ENCODE data around the gene PGGHG. TPM values are rescaled to one million over a fixed set of nuclear protein-coding genes. Genes with fewer than 3 reads are reported as not detected.

The PGGHG gene
- total RNA-seq, 2 donors from 2014 or later: 248 to 484 TPM

DNA sequence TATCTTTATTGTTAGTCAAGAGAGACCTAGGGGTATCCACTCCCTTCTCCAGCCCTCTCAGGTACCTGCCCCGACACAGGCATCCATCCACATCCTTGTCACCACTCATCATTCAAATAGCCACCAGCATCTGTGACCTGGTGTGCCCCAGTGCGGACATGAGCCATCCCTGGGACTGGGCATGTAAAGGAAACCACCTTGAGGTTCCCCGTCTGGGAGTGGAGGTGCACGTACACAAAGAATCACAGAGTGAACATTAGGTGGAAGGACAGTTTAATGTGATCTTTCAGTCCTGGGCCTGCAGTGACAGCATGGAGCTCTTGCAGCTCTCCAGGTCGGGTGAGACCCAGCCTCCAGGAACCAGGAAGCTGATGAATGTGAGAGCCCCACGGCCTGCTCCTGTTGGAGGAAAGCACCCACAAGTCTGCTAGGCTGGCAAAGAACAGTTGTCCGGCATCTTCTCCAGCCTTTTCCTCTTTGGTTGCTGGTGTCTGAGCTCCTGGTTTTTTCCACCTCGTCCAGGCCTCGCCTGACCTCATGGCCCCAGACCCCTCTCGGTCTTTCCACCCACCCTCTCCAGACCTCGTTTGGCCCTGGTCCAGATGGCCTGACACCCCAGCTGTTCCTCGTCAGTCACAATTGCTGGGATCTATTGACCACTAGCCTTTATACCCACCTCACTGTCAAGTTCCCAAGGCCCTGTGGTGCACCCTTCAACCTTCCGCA lies 35.6 kb upstream of the PGGHG start:
- Histone ChIP-seq H3K9me3 (no peaks in the 10 kb centered on the region), H3K27me3 (no peaks in the 10 kb centered on the region), H3K36me3 (replicated peaks in 1 of 2; ENCODE audit: insufficient read depth in 1 of 2, low read depth in 2 of 2) (peaks cover 0 to 21% of the 10 kb centered on the region in 2 donors), H3K4me1 (no peaks in the 10 kb centered on the region), H3K4me3 (no peak overlapping the region), H3K27ac (no peak overlapping the region)
- DNase-seq (no peak), ATAC-seq (no peak)
- WGBS, 2 donors: 79% methylated on average over 13 of the region's 13 CpGs
- TF ChIP-seq, protein P1, sequence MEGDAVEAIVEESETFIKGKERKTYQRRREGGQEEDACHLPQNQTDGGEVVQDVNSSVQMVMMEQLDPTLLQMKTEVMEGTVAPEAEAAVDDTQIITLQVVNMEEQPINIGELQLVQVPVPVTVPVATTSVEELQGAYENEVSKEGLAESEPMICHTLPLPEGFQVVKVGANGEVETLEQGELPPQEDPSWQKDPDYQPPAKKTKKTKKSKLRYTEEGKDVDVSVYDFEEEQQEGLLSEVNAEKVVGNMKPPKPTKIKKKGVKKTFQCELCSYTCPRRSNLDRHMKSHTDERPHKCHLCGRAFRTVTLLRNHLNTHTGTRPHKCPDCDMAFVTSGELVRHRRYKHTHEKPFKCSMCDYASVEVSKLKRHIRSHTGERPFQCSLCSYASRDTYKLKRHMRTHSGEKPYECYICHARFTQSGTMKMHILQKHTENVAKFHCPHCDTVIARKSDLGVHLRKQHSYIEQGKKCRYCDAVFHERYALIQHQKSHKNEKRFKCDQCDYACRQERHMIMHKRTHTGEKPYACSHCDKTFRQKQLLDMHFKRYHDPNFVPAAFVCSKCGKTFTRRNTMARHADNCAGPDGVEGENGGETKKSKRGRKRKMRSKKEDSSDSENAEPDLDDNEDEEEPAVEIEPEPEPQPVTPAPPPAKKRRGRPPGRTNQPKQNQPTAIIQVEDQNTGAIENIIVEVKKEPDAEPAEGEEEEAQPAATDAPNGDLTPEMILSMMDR (IDR thresholded peaks at IDR 0.05): no peak
- TF ChIP-seq POLR2A (IDR thresholded peaks at IDR 0.05): no peak
- intact Hi-C loops (cut with DNase I): no loop called here

DNA sequence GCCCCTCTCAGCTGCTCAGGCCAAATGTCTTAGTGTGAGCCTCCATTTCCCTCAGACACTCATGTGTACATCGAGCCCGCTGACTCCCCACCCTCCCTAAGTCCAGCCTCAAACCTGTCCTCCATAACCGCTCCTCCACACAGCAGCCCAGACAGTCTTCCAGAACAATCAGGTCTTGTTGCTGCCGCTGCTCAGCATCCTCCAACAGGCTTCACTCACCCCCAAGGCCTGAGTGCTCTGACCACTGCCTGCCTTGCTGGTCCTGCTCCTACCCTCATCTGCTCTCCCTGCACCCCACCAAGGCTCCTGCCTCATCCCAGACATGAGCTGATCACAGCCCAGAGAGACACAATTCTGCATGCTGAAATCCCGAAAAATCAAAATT lies 35.0 kb upstream of the PGGHG start:
- H3K36me3 ChIP-seq (replicated peaks in 1 of 2; ENCODE audit: insufficient read depth in 1 of 2, low read depth in 2 of 2): peaks cover 0 to 17% of the 10 kb centered on the region in 2 donors
- no peak for TF ChIP-seq POLR2A (IDR thresholded peaks at IDR 0.05)
- TF ChIP-seq, protein P1 (IDR thresholded peaks at IDR 0.05): no peak
- WGBS, 2 donors: 83 to 86% methylated on average over 5 of the region's 5 CpGs
- no peak overlapping the region for H3K4me3 ChIP-seq
- no peaks in the 10 kb centered on the region for H3K4me1 ChIP-seq
- H3K9me3 ChIP-seq: no peaks in the 10 kb centered on the region
- H3K27me3 ChIP-seq: no peaks in the 10 kb centered on the region
- no peak overlapping the region for H3K27ac ChIP-seq
- DNase-seq (no peak), ATAC-seq (no peak)
- intact Hi-C loops (cut with DNase I): no loop called here

DNA sequence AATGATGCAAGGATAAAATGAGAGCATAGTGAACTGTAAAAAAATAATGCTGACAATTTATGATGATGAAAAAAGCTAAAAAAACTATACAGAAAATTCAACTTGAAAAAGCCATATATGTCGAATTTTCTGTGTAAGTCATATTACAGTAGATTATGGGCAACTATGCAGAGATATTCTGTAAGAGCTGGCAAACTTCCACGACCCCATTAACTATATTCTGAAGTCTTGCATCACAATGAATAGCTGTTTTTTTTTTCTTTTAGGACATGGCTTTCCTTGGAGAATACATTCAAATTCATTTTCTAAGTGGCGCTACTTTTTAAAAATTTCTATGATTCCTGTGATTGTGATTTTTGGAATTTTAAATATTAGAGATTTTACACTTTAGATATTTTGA lies 33.8 kb upstream of the PGGHG start:
- Histone ChIP-seq H3K4me1 (no peaks in the 10 kb centered on the region), H3K27me3 (no peaks in the 10 kb centered on the region), H3K36me3 (replicated peaks in 1 of 2; ENCODE audit: insufficient read depth in 1 of 2, low read depth in 2 of 2) (peaks cover 0 to 12% of the 10 kb centered on the region in 2 donors), H3K4me3 (no peak overlapping the region), H3K9me3 (no peaks in the 10 kb centered on the region), H3K27ac (no peak overlapping the region)
- ATAC-seq (no peak), DNase-seq (no peak)
- intact Hi-C loops (cut with DNase I): no loop called here
- TF ChIP-seq, protein P1 (IDR thresholded peaks at IDR 0.05): no peak
- TF ChIP-seq POLR2A (IDR thresholded peaks at IDR 0.05): no peak
- WGBS, 2 donors: 46 to 51% methylated on average over 3 of the region's 3 CpGs

DNA sequence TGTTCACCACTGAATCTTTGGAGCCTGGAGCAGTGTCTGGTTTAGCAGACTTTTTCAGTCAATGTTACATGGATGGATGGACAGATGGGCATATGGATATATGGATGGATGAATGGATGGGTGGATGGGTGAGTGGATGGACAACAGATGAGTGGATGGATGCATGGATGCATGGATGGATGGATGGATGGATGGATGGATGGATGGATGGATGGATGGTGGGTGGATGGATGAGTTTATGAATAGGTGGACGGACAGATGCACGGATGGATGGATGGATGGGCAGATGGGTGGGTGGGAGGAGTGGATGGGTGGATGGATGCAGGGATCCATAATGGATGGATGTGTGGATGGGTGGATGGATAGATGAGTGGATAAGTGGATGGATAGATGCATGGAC lies 33.1 kb upstream of the PGGHG start:
- no peak for ATAC-seq

More for the DNA sequence above, 33.1 kb upstream of the PGGHG start:
- Histone ChIP-seq H3K9me3 (no peaks in the 10 kb centered on the region), H3K4me3 (no peak overlapping the region), H3K4me1 (no peaks in the 10 kb centered on the region), H3K27me3 (no peaks in the 10 kb centered on the region), H3K27ac (no peak overlapping the region), H3K36me3 (replicated peaks in 1 of 2; ENCODE audit: insufficient read depth in 1 of 2, low read depth in 2 of 2) (peaks cover 0 to 8% of the 10 kb centered on the region in 2 donors)
- 82 to 86% methylated on average over 2 of the region's 2 CpGs for WGBS, 2 donors
- intact Hi-C loops (cut with DNase I): no loop called here
- TF ChIP-seq, protein P1 (IDR thresholded peaks at IDR 0.05): no peak
- no peak for TF ChIP-seq POLR2A (IDR thresholded peaks at IDR 0.05)
- DNase-seq: no peak

Data from body of pancreas (tissue), 4 donors.